MCF 10A (cell line): ENCODE measurements around the gene ALDH1B1. TPM values are rescaled to one million over a fixed set of nuclear protein-coding genes. Genes with fewer than 3 reads are reported as not detected.

ENCODE experiments used
- BruUV-seq: library from RNA; stranded (reverse); fragments of 400-500 nt; replicated peaks from 2 replicates; lab custom pipeline; 2021; lab: Mats Ljungman, UMichigan
- CTCF ChIA-PET: fragments of 300-600 bp; sonication (Branson Sonifier 250); formaldehyde crosslinking; extraction: SDS; loops from one replicate; lab custom pipeline; 2021; ENCODE audit warnings: antibody characterized with exemption, inconsistent platforms; lab: Yijun Ruan, JAX
- POLR2A ChIA-PET: fragments of 300-600, 350-650 bp; sonication (Branson Sonifier 250); formaldehyde crosslinking; extraction: SDS; loops from one replicate; lab custom pipeline; 2020; ENCODE audit warnings: antibody characterized with exemption, inconsistent platforms; lab: Yijun Ruan, JAX
- DNase-seq: peaks from one replicate; pipeline ENCODE4 v3.0.0-alpha.2; 2018; ENCODE audit not compliant: unreplicated experiment
- H3K27ac Mint-ChIP-seq: one replicate; pipeline ENCODE4 v1.8.0; 2022; ENCODE audit warnings: mild to moderate bottlenecking, low read depth, mixed read lengths; ENCODE audit not compliant: unreplicated experiment
- H3K27me3 Mint-ChIP-seq: one replicate; pipeline ENCODE4 v1.8.0; 2022; ENCODE audit warnings: mixed read lengths; ENCODE audit not compliant: insufficient read depth, unreplicated experiment
- H3K36me3 Mint-ChIP-seq: one replicate; pipeline ENCODE4 v1.8.0; 2022; ENCODE audit warnings: mild to moderate bottlenecking, moderate library complexity, mixed read lengths; ENCODE audit not compliant: insufficient read depth, unreplicated experiment
- H3K4me1 Mint-ChIP-seq: one replicate; pipeline ENCODE4 v1.8.0; 2022; ENCODE audit warnings: mixed read lengths; ENCODE audit not compliant: insufficient read depth, unreplicated experiment
- H3K4me3 Mint-ChIP-seq: one replicate; pipeline ENCODE4 v1.8.0; 2022; ENCODE audit warnings: mild to moderate bottlenecking, moderate library complexity, mixed read lengths; ENCODE audit not compliant: unreplicated experiment
- H3K9me3 Mint-ChIP-seq: one replicate; pipeline ENCODE4 v1.8.0; 2022; ENCODE audit warnings: mixed read lengths; ENCODE audit not compliant: unreplicated experiment
- CTCF ChIP-seq: fragments of 200-600 bp; IDR thresholded peaks from one replicate; pipeline ENCODE4 v1.8.0; 2022; ENCODE audit warnings: antibody characterized with exemption, mild to moderate bottlenecking; ENCODE audit not compliant: unreplicated experiment
- intact Hi-C: fragments of 100-400 bp; cut with micrococcal nuclease; formaldehyde crosslinking; loops from 2 replicates; pipeline ENCODE4 v1.14.1; 2022
- total RNA-seq: library from RNA; stranded (reverse); gene quantifications from 2 replicates; pipeline ENCODE4 v1.2.3, GENCODE V29; 2022

The ALDH1B1 gene
- total RNA-seq, 1 experiment from 2014 or later, result 26.2 TPM

- no TSS peak for BruUV-seq
- ChIA-PET CTCF (interaction anchor here (0.8 to 3.4 kb wide), 9 partner anchors 10 to 500 kb away, joined by 3 to 32 read pairs (median 8); no protein-coding TSS in a partner anchor), POLR2A (no interaction called here)
- H3K27me3 Mint-ChIP-seq, result peaks cover 51% of the 10 kb centered on the region
- no peak for DNase-seq
- H3K9me3 Mint-ChIP-seq, result no peaks in the 10 kb centered on the region
- no peak overlapping the region for H3K4me3 Mint-ChIP-seq
- H3K27ac Mint-ChIP-seq, result no peak overlapping the region
- H3K4me1 Mint-ChIP-seq, result no peaks in the 10 kb centered on the region
- TF ChIP-seq CTCF, result no peak
- peaks cover 28% of the 10 kb centered on the region for H3K36me3 Mint-ChIP-seq
- intact Hi-C loops, result no loop called here
Observed at GRCh38 chr9:38401994-38402393, 9.5 kb downstream of the ALDH1B1 start.

- no peak overlapping the region for H3K27ac Mint-ChIP-seq
- no TSS peak for BruUV-seq
- H3K4me3 Mint-ChIP-seq, result no peak overlapping the region
- DNase-seq, result no peak
- POLR2A ChIA-PET, result no interaction called here
- no peaks in the 10 kb centered on the region for H3K4me1 Mint-ChIP-seq
- no peaks in the 10 kb centered on the region for H3K9me3 Mint-ChIP-seq
- no peak for TF ChIP-seq CTCF
- peaks cover 51% of the 10 kb centered on the region for H3K27me3 Mint-ChIP-seq
- H3K36me3 Mint-ChIP-seq, result peaks cover 10% of the 10 kb centered on the region
- intact Hi-C loops, result no loop called here
- CTCF ChIA-PET, result interaction anchor here (0.6 to 1.2 kb wide), 6 partner anchors 12 to 1372 kb away, joined by 3 to 4 read pairs (median 4); no protein-coding TSS in a partner anchor
Observed at GRCh38 chr9:38404314-38404713, 11.8 kb downstream of the ALDH1B1 start.

GRCh38 chr9:38405785-38406184, 13.3 kb downstream of the ALDH1B1 start:
- intact Hi-C loops, result no loop called here
- ChIA-PET POLR2A (no interaction called here), CTCF (no interaction called here)
- Mint-ChIP-seq H3K27ac (no peak overlapping the region), H3K27me3 (peaks cover 51% of the 10 kb centered on the region), H3K4me1 (no peaks in the 10 kb centered on the region), H3K36me3 (peaks cover 6% of the 10 kb centered on the region), H3K9me3 (no peaks in the 10 kb centered on the region), H3K4me3 (no peak overlapping the region)
- no TSS peak for BruUV-seq
- no peak for TF ChIP-seq CTCF
- DNase-seq, result no peak

GRCh38 chr9:38406476-38407186, 14.1 kb downstream of the ALDH1B1 start:
- peaks cover 6% of the 10 kb centered on the region for H3K36me3 Mint-ChIP-seq
- intact Hi-C loops, result no loop called here
- POLR2A ChIA-PET, result no interaction called here
- no peaks in the 10 kb centered on the region for H3K9me3 Mint-ChIP-seq
- peaks cover 58% of the 10 kb centered on the region for H3K27me3 Mint-ChIP-seq
- CTCF ChIA-PET, result no interaction called here
- no peak for DNase-seq
- BruUV-seq, result no TSS peak
- H3K27ac Mint-ChIP-seq, result no peak overlapping the region
- TF ChIP-seq CTCF, result no peak
- no peak overlapping the region for H3K4me3 Mint-ChIP-seq
- H3K4me1 Mint-ChIP-seq, result no peaks in the 10 kb centered on the region
